HG02642 (cell line): ENCODE measurements around the gene CTF1.
"Not testable (repeated sequence)": the region's sequence is repeated elsewhere in the genome, so short reads cannot be mapped to it uniquely, and the experiment has no call there.

Source experiments
- ATAC-seq: cut with Tn5 transposase; IDR thresholded peaks from one replicate; pipeline ENCODE4 v1.9.1; 2021; ENCODE audit warnings: mild to moderate bottlenecking; ENCODE audit not compliant: unreplicated experiment, poor library complexity

CTF1 gene

DNA sequence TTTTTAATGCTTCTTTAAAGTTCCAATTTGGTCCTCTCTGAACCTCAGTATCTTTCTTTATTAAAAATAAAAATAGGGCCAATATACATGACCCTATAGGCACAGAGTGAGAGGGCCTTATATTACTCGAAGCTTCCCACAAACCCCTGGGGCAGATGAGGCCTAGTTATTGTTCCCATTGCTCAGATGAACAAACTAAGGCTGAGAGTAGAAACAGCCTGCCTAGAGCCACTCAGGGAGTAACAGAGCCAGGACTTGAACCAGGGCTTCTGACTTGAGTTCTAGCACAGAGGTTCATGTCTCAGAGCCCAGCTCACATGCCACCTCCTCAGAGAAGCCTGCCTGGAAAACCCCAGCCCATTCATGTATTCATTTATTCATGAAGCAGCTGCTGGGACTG is 10.3 kb upstream of the CTF1 start:
- no peak for ATAC-seq

DNA sequence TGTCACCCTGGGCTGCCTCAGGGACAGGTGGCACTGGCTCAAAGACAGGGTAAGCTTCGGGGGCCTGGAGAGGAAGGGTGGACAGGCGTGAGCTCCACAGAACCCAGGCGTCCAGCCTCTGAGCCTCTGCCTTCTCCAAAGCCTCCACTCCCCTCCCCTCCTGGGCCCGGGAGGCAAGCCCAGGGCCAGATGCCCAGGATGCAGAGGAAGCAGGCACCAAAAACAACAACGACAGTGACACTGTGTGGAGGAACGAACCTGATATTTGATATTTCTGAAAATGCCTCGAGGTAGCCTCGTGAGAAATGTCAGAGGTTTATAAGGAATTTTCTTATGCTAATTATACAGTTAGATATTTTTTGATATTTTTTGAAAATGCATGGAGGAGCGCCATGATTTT is 8.5 kb upstream of the CTF1 start:
- ATAC-seq = no peak

DNA sequence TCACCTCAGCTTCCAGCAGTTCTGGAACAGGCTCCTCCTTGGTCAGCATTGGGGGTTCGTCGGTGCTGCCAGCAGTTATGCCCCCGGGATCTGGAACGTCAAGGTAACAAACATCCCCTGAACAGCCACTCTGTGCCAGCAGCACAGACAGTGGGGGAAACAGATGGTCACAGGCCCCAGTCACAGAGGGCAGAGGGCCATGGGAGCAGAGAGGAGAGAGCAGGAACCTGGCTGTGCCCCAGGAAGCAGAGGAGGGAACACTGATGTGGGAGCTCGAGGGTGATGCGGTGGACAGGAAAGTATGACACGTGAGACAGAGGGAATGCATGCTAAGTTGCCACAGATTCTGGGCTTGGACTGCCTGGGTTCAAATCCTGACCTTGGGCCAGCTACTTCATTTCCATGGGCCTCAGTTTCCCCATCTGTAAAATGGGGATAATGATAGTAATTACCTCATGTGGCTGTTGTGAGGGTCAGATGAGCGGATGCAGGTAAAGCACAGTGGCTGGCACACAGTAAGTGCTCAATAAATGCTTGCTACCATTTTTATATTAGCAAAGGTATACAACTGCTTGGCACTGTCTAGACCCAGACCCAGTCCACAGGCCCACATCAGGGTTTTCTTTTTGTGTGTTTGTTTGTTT is 7.4 kb upstream of the CTF1 start:
- ATAC-seq = no peak

DNA sequence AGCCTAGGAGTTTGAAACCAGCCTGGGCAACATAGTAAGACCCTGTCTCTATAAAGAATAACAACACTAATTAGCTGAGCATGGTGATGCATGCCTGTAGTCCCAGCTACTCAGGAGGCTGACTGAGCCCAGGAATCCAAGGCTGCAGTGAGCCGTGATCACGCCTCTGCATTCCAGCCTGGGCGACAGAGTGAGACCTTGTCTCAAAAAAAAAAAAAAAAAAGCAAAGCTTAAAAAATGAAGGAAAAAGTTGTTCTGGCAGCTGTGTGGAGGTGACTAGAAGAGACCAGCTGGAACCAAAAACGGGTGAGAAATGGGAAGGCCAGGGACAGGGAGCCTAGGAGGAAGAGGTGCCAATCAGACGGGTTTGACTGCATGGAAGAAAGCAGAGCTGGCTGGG is 6.7 kb upstream of the CTF1 start:
- ATAC-seq = no peak

GRCh38 chr16:30891043-30891823 is 5.2 kb upstream of the CTF1 start:
- ATAC-seq = not testable (repeated sequence)

DNA sequence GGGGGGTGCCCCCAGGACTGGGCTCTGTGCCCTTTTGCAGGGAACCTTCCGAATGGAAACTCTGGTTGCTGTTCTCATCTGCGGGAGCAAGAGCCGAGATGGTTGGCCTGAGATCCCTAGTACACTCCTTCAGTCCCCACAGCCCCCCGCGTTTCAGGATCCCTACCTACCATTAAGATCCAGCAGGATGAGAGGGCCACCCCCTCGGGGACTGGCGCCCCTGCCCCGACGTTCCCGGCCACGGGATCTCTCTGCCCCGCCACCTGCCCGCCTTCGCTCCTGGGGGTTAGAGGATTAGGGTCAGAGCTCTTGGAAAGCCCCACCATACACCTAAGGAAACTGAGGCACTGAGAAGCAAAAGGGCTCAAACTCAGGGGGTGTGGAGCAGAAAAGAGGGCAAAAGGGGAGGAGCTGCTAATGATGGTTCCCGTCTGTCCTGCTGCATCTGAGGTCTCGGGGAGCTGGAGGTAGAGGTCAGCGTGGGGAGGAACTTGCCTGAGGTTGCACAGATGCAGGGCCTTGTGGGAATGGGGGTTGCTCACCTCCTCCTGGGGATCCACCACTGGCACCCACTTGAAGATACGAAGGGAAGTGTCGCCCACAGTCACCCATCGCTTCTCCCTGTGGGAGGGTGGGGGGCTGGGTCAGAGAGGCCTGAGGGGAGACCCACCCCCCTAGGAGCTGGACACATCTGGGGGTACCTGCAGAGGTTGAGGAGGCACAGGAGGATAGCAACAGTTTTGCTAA is 3.6 kb upstream of the CTF1 start:
- no peak for ATAC-seq

DNA sequence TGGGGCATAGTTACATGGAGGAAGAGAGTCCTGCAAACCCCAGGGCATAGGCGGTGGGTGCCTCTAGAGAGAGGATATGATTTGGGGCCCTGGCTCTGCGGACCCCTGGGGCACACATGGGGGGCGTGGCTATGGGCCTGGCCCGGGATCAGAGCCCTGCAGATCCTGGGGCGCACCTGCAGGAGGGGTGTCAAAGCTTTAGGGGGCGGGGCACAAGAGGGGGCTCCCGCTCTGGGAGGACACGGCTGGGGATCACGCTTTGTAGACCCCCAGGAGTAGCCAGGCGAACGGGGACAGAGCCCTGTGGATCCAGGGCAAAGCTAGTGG is 3.0 kb upstream of the CTF1 start:
- ATAC-seq = peak; percentile 18

DNA sequence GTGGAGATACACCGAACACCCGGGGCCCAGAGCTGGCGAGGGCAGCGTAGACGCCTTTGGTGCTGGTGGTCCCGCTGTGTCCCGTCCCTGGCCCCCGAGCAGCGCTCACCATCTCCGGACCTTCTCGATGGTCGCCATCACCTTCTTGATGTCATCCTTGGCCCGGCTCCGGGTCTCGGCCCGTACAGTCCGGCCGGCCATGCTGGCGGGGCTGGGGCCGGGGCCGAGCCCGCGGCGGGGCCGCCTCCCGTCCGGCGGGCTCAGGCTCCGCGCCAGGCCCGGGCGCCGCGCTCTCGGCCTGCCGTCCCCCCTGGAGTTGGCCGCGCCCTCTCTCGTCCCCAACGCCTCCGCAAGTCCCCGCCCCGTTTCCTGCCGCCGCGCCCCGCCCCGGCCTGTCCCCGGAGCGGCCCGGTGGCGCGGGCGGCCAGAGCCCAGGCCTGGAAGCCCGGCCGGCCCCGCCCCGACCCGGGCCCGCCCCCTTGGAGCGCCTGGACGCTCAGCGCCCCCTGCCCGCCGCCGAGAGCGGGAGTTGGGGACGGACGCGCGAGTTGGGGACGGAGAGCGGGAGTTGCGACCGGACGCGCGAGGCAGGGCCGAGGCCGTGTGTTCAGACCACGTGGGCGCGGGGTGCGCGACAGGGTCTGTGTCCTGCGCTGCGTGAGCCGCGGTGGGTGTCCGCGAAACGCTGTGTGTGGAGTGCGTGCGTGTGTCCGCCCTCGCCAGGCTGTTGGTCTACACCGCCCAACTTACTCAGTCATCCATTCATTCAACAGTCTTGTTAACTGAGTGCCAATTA is 2.5 kb upstream of the CTF1 start, which contains the start of gene BCL7C:
Gene BCL7C, minus strand, starts transcription at position 334 of the 796 bp plus-strand sequence. Its CDS starts 133 bp downstream, at position 201.
- peak; percentile 74 for ATAC-seq

DNA sequence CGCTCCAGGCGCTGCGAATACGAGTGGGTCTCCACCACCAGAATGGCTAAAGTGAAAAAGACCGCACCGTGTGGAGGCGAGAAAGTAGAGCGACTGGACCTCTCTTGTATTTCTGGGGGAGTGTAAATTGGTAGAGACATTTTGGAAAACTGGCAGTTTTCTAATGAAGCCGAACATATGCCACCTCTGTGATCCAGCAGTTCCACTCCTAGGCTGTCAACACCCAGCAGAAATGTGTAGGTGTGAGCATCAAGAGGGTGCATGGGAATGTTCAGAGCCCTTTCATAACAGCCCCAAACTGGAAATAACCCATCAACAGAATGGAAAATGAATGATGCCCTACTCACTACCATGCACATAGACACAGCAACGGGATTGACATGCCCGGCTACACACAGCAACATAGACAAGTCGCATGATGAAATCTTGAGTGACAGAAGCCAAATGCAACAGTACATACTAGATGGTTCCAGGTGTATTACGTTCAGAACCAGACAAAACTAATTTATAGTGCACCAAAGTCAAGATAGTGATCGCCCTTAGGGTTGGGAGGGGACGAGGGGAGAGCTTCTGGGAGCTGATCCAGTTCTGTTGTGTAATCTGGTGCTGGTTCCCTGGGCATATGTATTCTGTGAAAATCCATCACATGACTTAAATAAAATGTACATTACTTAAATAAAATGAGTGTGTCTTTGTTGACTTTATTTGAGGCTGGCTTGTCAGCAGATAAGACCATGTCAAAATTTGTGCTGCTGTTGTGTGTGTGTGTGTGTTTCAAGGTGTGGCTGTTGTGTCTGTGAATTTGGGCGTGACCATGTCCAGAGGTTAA is 1.7 kb upstream of the CTF1 start:
- no peak for ATAC-seq

GRCh38 chr16:30895627-30896260 is 670 bp upstream of the CTF1 start:
- no peak for ATAC-seq

- peak; percentile 41 for ATAC-seq
Observed at GRCh38 chr16:30896889-30897733, 697 bp downstream of the CTF1 start.

DNA sequence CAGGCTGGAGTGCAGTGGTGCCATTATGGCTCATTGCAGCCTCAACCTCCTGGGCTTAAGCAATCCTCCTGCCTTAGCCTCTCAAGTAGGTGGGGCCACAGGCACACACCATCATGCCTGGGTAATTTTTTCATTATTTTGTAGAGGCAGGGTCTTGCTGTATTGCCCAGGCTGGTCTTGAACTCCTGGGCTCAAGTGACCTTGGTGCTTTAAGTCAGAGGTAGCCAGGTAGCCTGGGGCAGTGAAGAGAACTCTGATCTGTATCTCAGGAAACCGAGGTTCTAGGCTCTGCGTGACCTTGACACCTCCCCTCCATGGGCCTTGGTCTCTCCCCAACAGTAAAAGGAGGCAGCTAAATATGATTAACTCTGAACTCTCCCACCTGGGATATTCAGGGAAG is 3.4 kb downstream of the CTF1 start:
- no peak for ATAC-seq

DNA sequence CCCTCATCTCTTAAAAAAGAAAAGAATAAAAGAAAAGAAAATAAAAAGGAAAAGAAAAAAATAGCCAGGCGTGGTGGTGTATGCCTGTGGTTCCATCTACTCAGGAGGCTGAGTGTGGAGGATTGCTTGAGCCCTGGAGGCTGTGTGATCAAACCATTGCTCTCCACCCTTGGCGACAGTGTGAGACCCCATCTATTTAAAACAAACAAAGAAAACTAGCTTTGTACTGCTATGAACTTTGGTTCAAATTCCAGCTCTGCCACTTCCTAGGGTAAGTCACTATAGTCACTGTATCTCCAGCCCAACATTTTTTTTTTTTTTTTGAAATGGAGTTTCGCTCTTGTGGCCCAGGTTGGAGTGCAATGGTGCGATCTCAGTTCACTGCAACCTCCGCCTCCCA is 4.2 kb downstream of the CTF1 start:
- no peak for ATAC-seq

DNA sequence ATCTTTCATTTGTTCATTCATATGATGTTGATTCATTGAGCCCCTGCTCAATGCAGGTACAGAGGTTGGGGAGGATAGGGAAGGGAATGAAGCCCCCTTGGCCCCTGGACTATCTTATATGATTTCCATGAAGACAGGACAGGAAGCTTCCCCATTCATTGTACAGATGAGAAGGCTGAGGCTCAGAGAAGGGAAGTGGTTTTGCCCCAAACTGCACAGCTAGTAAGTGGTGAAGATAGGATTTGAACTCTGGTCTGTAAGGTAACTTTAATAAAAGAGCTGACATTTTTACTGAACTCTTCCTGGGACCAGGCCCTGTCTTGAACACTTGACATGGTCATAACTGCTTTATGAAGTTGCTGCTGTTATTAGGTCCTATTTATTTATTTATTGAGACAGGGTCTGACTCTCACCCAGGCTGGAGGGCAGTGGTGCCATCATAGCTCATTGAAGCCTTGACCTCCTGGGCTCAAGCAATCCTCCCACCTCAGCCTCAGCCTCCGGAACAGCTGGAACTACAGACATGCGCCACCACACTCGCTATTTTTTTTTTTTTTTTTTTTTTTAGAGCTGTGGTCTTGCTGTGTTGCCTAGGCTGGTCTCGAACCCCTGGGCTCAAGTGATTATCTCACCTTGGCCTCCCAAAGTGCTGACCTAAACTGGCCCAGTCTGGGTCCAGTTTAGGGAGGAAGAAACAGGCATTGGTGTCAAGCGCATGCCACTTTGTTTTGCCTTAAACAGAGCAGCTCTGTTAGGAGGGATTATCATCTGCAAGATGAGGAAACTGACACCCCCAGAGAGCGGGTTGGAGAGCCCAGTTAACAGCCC is 5.0 kb downstream of the CTF1 start:
- no peak for ATAC-seq

DNA sequence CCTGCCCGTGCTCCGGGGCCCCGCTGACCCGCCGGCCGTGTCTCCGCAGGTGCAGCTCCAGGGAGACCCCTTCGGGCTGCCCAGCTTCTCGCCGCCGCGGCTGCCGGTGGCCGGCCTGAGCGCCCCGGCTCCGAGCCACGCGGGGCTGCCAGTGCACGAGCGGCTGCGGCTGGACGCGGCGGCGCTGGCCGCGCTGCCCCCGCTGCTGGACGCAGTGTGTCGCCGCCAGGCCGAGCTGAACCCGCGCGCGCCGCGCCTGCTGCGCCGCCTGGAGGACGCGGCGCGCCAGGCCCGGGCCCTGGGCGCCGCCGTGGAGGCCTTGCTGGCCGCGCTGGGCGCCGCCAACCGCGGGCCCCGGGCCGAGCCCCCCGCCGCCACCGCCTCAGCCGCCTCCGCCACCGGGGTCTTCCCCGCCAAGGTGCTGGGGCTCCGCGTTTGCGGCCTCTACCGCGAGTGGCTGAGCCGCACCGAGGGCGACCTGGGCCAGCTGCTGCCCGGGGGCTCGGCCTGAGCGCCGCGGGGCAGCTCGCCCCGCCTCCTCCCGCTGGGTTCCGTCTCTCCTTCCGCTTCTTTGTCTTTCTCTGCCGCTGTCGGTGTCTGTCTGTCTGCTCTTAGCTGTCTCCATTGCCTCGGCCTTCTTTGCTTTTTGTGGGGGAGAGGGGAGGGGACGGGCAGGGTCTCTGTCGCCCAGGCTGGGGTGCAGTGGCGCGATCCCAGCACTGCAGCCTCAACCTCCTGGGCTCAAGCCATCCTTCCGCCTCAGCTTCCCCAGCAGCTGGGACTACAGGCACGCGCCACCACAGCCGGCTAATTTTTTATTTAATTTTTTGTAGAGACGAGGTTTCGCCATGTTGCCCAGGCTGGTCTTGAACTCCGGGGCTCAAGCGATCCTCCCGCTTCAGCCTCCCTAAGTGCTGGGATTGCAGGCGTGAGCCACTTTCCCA is 5.9 kb downstream of the CTF1 start:
- ATAC-seq = peak; percentile 66

DNA sequence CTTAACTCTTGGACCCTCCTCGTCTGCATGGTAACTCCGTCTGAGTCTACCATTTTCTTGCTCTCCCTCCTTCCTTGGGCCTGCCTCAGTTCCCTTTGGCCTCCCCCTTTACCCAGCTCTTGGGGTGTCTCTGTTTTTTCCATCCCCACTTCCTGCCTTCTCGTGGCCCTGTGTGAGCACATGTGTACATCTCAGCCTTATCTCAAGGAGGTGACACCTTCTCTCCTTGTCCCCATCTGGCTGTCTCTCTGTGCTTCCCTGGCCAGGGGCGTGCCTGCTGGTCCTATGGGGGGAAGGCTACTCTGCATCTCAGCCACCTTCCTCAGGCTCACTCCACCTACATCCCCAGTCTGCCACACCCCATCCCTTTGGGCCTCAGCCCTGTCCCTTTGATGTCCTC is 6.6 kb downstream of the CTF1 start:
- ATAC-seq = no peak
